Muscle of arm (tissue), 14 donors: ENCODE measurements around the gene RWDD2A. TPM values are rescaled to one million over a fixed set of nuclear protein-coding genes. Genes with fewer than 3 reads are reported as not detected.
"Not testable (repeated sequence)": the region's sequence is repeated elsewhere in the genome, so short reads cannot be mapped to it uniquely, and the experiment has no call there.

Experiments used
- DNase-seq: peaks from one replicate; pipeline ENCODE4 v3.0.0-alpha.2; 2013
- long read RNA-seq, 11 donors: transcript quantifications; one replicate each; lab custom pipeline, GENCODE V29; 2026
- polyA plus RNA-seq, 12 donors: library from polyadenylated mRNA; unstranded; fragments of 120-200 nt; gene quantifications; one replicate each; pipeline ENCODE4 v1.2.1, GENCODE V29; 2013; ENCODE audit not compliant: insufficient read length in 12 of 12

RWDD2A gene
- polyA plus RNA-seq = 1 to 10 TPM in 10 of 12 donors, not detected in 2; 3.0 to 5.3 (median 4.2) TPM
- long read RNA-seq, donor 1, partial matches to known transcripts = 0 of 1 reads
- long read RNA-seq, donor 1, other reads (novel, unspliced or antisense) = 0 of 1 reads
- long read RNA-seq, donor 2, partial matches to known transcripts = 0 of 2 reads
- long read RNA-seq, donor 2, other reads (novel, unspliced or antisense) = 0 of 2 reads
- long read RNA-seq, donor 3, partial matches to known transcripts = 0 of 2 reads
- long read RNA-seq, donor 3, other reads (novel, unspliced or antisense) = 0 of 2 reads
- long read RNA-seq, donor 4, partial matches to known transcripts = 0 of 1 reads
- long read RNA-seq, donor 4, other reads (novel, unspliced or antisense) = 0 of 1 reads
- long read RNA-seq, donor 5 = 0 reads
- long read RNA-seq, donor 6, partial matches to known transcripts = 0 of 1 reads
- long read RNA-seq, donor 6, other reads (novel, unspliced or antisense) = 0 of 1 reads
- long read RNA-seq, donor 7, partial matches to known transcripts = 0 of 1 reads
- long read RNA-seq, donor 7, other reads (novel, unspliced or antisense) = 0 of 1 reads
- long read RNA-seq, donor 8, partial matches to known transcripts = 0 of 1 reads
- long read RNA-seq, donor 8, other reads (novel, unspliced or antisense) = 0 of 1 reads
- long read RNA-seq, donor 9, partial matches to known transcripts = 0 of 4 reads
- long read RNA-seq, donor 9, other reads (novel, unspliced or antisense) = 0 of 4 reads
- long read RNA-seq, donor 10, partial matches to known transcripts = 0 of 2 reads
- long read RNA-seq, donor 10, other reads (novel, unspliced or antisense) = 0 of 2 reads
- long read RNA-seq, donor 11, partial matches to known transcripts = 0 of 3 reads
- long read RNA-seq, donor 11, other reads (novel, unspliced or antisense) = 0 of 3 reads

DNA sequence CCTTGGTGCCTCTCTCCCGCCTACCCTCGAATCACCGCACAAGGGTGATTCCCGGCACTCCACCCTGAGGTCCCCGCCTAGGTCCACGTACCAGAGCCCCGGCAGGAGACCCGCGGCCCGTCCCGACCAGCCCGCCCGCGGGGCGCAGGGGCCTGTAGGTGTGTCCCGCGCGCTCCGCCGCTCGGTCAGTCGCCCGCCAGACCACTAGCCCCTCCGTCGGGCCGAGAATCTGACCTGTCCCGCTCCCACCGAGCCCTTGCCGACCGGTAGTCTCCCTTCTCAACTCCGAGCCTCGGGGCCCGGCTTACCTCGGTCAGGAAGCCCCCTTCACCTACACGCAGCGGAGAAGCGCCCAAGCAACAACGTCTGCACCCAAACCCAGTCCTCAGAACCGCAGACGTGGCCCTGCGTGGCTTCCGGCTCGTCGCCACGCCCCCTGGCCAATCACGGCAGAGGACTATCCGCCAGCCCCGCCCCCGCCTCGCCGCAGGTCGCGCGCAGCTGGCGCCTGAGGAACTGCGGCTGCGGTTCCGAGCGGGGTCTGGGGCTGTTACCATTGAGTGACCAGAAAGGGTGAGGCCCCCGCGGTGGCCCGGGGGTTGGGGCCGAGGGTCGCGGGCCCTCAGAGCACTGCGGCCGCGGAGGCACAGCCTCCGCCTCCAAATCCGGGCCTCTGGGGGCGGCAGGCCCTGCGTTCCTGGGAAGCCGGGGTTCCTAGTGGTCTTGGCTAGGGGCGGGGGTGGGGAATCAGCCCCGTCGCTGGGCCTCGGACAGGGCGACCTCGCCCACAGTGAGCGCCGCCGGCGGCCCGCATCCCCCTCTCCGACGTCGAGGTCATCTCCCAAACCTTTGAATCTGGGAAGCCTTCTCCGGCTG is at the start of gene RWDD2A, which contains the start of gene PGM3:
TSS of gene RWDD2A (plus strand) at position 487 of the 876 bp plus-strand sequence. CDS start 1,095 bp downstream, outside the sequence.
TSS of gene PGM3 (minus strand) at position 395 of the 876 bp plus-strand sequence. CDS start 2,253 bp downstream, outside the sequence.
- peak; percentile 93 for DNase-seq

DNA sequence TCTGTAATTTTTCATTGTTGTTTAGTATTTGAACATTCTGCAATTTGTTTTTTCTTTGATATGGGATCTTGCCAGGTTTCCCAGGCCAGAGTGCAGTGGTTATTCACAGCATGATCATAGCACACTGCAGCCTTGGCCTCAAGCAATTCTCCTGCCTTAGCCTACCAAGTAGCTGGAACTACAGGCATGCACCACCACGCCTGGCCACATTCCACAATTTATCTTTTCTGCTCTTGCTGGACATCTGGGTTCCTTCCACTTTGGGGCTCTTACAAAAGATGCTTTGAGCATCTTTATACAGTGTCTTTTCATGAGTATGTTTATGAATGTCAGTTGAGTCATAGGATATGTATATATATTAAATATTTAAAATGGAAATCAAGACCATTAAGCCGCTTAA is 42.0 kb upstream of the RWDD2A start:
- no peak for DNase-seq

DNA sequence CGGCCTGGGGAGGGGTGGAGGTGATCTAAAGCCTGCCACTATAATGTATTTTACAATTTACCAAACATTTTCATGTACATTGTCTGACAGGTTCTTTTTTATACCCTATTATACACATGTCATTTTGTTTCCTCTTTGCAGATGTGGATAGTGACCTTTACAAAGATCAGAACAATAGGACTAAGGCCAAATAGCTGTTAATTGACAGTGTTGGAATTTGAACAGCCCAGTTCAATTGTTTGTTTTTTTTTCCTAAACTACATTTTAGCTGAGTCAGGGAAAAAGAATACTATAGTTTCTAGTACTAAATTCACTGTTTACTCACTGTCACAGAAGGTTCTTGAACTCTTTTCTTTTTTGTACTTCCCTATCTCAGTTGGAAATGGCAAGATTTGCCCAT is 40.2 kb upstream of the RWDD2A start:
- DNase-seq = no peak

DNA sequence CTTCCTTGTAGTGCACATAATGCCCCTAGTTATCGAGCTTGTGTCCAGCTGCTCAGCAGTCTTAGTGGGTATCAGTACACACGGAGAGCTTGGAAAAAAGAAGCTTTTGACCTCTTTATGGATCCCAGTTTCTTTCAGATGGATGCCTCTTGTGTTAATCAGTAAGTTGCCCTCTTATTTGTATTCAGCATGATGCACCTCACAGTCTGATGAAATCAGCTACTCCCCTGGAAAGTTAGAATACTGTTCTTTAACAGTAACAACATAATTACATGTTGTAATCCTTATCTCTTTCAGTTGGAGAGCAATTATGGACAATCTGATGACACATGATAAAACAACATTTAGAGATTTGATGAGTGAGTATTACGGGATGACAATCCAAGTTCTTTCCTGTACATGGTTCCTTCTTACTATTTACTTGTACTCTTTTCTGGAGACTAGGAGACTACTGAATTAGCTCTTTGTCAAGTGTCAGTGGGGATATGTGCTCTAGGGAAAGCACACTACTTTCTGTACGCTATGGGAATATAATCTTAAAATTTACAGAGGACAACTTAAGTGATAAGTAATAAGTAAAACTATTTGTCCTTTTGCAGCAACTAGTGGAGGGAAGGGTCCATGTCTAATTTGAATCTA is 39.2 kb upstream of the RWDD2A start:
- no peak for DNase-seq

DNA sequence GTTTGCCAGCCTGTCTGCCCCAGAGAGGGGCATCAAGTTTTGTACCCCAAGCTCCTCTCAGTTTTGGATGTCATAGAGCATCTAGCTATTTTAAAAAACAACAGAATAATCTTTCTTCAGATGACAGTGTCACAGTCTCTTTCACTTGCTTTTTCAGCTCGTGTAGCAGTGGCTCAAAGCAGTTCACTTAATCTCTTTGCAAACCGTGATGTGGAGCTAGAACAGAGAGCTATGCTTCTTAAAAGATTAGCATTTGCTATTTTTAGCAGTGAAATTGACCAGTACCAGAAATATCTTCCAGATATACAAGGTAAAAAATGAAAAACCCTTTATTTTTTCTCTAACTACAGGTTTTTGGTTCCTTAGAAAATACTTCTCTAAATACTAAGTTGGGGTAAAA is 37.4 kb upstream of the RWDD2A start:
- no peak for DNase-seq

DNA sequence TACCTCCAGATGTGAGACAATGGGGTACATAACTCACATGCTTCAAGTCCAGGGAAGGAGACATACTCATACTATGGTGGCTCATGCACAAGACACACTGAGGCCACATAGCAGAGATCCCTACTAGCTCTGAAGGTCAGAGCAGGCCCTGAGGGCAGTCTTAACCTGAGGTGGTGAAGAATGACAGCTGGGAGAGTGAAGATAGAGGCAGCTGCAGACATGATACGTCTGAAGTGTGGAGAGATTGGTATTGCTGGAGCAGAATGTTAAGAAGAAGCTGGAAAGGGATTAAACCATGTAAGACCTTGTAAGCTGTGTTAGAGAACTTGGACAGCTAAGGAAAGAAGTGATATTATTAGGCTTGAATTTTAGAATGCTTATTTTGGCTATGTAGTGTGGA is 33.0 kb upstream of the RWDD2A start:
- DNase-seq = no peak

DNA sequence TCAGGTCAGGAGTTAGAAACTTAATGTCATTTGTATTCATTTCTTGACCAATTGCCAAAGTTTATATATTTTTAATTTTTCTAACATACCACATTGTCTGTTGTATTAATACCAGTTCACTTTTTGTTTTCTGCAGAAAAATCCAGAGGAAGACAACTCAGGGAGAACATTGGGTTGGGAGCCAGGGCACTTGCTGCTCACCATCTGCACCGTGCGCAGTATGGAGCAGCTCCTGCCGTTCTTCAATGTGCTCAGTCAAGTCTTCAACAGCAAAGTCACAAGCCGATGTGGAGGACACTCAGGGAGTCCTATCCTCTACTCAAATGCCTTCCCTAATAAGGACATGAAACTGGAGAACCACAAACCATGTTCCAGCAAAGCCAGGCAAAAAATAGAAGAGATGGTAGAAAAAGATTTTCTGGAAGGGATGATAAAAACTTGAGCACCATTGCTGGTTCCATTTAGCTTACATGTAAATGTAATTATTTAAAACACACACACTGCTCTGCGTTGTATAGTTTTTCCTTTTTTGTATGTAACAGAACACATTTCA is 25.4 kb upstream of the RWDD2A start:
- DNase-seq = no peak

DNA sequence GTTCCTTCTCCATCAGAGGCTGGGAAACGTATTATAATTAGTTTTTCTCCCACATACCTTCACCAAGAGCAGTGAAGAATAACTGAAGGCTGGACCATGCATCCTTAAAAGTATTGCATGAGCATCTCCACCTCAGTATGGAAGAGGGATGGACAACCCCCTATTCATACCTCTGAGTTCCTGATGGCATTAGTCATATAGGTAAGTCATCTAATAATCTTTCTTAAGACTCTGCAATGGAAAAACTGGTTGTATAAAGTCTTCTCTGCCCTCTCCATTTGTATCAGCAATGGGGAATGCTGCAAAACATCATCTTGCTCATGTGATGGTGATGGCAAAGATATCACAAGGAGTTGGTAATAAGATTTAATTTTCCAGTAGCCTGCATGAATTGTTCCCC is 24.6 kb upstream of the RWDD2A start:
- no peak for DNase-seq

DNA sequence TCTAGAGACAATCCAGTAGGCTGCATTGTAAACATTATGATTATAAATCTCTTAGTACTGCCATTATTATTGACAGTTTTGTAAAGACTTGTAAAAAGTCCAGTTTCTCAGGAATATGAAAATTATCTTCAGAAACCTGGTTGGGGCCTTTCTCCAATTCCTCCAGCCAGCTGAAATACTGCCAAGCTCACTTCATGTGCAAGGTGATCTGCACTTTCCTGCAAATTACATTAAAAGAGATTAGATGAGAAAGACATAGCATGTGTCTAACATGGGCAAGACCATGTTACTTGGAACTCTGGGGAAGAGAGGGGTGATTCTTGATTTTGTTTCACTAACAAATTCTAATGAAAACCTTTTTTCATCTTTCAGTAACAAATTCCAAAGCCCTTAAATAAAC is 24.1 kb upstream of the RWDD2A start:
- peak; percentile 25 for DNase-seq

DNA sequence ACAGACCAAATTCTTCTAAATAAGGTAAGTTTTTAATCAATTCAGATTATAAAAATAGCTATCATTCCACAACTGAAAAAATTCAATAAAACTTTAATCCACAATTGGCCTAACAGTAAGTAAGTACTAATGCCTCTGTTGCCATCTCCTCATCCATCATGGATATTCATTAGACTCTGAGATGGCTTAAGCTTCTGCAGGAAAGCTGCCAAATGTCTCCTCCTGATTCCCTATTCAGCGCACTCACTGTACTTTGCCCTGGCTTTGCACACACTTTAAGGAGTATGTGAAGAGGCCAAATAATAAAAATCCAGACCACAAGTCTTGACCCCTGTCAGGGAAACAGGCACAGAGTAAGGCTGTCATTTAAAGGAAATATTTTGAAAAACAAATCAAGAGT is 23.6 kb upstream of the RWDD2A start:
- no peak for DNase-seq

DNA sequence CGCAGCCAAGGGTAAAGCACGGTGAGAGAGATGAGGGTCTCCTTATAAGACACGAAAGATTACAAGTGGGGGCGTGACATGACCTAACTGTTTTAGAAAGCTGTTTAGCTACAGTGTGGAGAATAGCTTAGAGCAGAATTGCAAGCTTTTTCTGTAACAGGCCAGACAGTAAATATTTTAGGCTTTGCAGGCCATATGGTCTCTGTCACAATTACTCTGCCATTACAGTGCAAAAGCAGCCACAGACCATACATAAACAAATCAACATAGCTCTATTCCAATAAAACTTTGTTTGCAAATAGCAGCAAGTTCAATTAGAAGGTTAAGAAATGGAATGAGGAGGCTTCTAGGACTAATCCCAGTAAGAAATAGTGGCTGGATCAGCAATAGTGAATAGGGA is 16.9 kb upstream of the RWDD2A start:
- no peak for DNase-seq

DNA sequence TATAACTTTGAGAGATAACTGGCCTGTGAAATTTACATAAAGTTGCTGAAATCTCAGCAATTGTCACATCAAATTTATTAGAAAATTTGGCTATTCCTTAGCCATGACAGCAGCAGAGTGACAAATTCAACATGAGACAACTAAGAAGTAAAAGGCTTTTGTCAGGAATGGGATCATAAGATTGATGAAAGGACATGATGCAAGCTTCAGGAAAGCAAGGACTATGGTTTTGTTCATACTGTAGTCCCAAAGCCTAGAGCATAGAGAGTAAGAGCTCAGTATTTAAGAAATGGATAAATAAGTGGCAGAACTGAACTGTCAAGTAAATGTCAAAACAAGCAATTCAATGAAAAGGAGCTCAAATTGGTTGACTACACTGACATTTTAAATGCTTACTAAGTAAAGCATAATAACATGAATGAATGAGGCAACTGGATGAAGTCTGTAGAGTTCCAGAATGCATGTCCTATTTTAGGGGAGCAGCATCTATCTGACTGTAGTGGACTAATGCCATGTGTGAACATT is 12.7 kb upstream of the RWDD2A start:
- DNase-seq = no peak

DNA sequence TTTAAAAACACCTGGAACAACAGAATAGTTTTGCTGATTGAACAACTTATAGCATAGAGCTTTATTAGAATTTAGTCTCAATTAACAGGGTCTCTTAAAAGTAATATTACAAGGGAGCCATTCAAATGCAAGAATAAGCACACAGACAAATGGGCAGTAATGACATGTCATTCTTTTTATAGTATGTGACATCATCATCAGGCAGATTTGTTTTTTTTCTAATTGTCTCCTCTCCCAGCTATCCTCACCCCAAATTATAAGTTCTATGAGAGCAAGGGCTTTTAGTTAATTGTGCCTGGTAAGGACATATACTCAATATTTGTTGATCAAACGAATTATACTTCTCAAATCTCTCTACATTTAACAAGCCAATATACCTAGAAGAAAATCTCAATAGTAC is 11.0 kb upstream of the RWDD2A start:
- DNase-seq = no peak

DNA sequence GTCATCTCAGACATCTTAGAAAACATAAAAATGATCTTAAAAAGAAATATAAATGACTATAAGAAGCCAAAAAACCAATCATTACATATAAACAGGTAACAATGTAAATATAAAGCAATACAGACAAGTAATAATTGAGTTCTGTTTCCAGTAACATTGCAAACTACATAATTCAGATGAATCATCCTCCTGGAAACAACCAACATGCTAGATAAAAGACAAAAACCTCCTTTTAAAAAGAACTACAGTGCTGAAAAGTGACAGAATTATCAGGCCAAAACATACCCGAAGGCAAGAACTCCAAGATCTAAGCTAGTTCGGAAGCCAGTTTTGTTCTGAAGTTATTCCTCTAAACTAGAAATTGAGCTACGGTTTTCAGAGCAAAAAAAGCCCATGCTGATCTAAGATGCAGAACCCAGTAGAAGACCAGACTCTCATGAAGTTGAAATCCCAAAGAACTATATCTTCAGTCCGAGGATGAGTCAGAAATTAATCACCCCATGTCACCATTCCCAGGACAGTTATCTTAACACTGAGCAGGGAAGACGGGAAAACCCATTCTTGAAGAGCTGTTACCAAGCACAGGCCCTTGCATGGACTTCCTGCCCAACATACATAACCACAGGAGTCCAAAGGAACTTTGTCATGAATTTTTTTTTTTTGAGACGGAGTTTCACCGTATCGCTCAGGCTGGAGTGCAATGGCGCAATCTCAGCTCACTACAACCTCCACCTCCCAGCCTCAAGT is 9.9 kb upstream of the RWDD2A start:
- no peak for DNase-seq

DNA sequence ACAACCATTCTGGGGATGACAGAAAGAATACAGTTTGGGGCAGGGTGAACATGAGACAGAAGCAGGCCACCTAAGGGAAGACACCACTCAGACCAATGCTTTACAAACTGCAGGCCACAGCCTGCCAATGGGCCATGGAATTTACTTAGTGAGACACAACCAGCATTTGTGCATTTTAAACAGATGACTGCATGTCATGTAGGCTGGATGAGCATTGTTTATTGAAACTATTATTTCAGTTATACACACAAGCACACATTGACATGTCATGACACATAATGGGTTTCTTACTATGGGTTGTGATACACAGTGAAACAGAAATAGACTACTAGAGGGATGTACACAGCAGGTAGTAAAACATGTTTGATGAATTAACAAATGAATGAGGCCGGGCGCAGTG is 8.1 kb upstream of the RWDD2A start:
- DNase-seq = no peak

DNA sequence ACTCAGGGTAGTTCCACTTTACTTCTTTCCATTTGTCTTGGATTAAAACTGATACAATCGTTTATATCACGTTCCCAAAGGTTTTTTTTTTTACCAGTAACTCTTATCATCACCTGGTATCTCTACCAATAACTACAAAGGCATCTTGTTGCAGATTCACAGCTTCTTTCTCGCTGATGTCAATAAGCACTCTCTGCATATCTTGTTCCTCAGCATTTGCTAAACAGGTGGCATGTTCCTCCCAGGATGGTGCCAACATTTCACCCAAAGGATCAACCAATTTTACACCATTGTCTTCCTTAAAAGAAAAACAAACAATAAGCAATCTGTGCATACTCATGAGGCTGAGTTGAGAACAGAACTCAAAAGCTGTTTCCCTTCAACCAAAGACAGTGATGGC is 4.7 kb upstream of the RWDD2A start:
- no peak for DNase-seq

DNA sequence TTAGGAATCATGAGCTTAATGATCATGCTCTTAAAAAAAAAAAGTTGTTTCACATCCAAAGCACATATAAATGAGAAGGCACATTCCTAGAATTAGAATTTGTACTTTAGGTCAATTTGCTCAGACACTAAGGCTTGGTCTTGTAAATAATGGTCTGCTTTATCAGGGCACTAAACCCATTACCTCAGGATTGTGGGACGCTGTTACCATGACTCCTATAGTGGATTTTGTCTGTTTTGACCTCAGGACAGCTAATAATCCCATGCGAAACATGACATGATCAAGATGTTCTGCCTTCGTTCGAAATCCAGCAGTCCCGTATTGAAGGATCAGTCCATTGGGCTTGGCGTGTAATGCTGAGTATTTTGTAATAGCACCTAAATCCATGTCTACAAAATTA is 2.5 kb upstream of the RWDD2A start:
- DNase-seq = no peak

DNA sequence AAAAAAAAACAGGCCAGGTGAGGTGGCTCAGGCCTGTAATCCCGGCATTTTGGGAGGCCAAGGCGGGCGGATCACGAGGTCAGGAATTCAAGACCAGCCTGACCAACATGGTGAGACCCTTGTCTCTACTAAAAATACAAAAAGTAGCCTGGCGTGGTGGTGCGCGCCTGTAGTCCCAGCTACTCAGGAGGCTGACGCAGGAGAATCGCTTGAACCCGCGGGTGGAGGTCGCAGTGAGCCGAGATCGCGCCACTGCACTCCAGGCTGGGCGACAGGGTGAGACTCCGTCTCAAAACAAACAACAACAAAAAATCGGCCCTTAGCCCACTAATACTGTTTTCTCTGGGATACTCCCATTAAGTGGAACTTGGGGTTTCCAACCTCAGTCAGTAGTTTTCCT is 1.2 kb upstream of the RWDD2A start:
- not testable (repeated sequence) for DNase-seq

DNA sequence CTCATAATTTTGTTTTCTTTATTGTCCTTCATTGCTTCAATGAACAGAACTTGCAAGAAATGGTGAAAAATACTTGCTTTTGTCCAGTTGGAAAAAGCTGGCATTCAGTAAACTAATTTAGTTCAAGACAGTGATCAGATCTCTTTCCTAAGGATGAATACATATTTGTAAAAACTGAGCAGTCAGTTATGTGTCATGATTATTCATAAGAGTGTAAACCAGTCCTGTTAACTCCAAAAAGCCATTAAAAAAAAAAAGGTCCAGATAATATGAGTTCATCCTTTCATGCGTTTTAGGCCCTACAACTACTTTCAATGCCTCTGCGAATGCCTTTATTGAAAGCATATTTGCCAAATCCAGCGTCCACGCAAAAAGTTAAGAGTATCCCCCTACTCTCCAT is 701 bp upstream of the RWDD2A start:
- DNase-seq = no peak
